H54 (cell line): ENCODE results near the gene BMP4.

ENCODE experiments used
- DNase-seq: peaks from one replicate; pipeline ENCODE4 v3.0.0; 2011; ENCODE audit warnings: low spot score, mixed read lengths; ENCODE audit not compliant: insufficient read length
- FAIRE-seq: peaks from 3 replicates; lab custom pipeline; 2011; peaks lifted over from hg19 to GRCh38; lab: Jason Lieb, UNC
- POLR2A ChIP-seq: IDR thresholded peaks from 2 replicates; pipeline ENCODE4 v1.6.1; 2011; ENCODE audit warnings: low read depth, mild to moderate bottlenecking, low read length

BMP4 gene

DNA sequence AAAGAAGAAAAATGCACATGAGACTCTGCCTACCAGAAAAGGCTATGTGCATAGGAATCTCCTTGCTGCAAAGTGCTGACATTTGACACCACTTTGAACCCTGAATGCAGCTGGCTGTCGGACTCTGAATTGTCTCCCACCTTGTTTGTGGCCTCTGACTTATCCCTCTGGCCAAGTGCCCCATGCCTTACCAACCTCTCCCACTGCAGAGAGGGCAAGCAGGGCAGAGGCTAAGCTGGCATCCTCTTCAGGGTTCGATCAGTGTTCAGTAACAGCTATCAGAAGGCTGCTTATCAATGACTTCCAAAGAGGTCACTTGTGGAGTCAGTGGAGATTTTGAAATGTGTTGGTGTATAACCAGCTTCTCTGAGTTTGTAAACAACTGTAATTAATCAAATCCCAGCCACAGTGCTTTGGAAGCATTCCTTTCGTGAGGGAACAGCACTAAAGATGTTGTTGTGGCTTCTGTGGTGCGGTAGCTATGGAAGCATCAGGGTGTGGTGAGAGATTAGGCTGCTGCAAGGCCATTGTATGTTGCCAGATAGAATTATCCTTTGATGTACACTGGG, 22.6 kb upstream of the BMP4 start:
- TF ChIP-seq POLR2A = no peak
- no peak for FAIRE-seq
- DNase-seq = no peak

DNA sequence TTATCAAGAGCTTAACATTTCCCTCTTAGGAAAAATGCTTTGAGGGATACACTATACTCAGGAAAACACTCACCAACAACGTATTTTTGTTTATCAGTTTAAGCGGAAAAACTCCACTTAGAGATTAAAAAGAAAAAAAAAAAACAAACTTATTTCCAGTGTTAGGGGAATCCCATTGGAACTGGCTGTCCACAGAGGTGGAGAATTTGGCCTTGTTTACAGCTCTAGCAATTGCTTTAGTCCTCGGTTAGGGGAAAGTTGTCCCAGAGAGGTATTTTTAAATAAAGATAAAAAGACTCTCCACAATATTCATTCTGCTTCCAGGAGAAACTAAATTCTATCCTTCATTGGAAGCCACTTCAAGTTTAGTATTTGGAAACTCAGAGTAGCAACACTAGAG, 21.6 kb upstream of the BMP4 start:
- no peak for FAIRE-seq

DNA sequence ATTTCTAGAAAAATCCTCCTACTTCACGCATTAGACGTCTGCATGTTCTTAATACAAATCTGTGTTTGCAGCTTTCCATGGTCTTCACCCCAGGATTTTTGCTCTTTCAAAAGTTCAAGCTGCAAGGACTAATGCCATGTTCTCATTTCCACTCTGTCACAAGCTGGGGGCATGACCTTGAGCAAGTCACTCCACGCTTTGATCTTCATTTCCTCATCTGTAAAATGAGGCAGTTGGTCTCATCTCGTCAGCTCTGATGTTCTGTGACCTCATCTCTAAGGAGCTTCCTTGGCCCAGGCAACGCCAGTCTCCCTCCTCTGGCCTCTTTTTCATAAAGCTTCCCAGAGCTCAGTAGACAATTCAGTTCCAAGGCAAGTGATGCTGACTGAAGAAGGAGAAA, 18.8 kb upstream of the BMP4 start:
- DNase-seq = no peak
- TF ChIP-seq POLR2A = no peak
- no peak for FAIRE-seq

More for the DNA sequence above, 21.6 kb upstream of the BMP4 start:
- no peak for TF ChIP-seq POLR2A
- no peak for DNase-seq

DNA sequence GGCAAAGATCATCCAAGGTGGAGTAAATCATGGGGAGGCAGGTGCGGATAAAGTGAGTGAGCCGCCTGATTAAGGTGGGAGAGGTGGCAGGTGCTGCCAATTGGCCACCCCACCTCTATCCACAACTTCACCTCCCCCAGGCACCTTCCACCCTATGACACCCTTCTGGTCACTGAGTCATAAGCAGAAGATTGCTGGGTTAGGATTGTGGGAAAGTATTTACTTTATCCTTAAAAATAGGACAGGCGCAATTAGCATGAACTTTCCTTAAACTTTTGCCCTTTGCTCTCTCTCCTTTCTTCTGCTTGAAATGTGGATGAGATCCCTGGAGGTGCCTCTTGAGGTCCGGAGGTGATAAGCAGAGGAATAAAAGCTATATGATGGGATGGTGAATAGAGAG, 14.9 kb upstream of the BMP4 start:
- DNase-seq (no peak), FAIRE-seq (no peak)
- TF ChIP-seq POLR2A = no peak

DNA sequence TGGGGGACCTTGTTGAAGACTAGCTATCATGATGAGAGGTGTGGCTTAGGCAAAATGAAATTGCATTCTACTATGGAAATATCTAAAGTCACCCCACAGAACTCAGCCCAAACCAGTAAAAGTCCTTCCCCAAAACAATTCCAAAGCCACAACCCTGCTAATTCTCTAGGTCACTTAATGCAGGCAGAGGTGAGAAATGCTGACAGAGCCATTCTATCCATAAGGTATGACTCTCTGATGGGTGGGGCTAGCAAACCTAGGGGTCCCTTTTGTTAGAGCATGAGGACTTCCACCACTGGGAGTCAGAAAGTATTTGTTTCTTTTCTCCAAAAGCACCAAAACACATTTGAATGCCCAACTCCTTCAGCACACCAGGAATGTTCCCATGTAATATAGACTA, 12.7 kb upstream of the BMP4 start:
- FAIRE-seq = no peak
- DNase-seq = no peak
- no peak for TF ChIP-seq POLR2A

DNA sequence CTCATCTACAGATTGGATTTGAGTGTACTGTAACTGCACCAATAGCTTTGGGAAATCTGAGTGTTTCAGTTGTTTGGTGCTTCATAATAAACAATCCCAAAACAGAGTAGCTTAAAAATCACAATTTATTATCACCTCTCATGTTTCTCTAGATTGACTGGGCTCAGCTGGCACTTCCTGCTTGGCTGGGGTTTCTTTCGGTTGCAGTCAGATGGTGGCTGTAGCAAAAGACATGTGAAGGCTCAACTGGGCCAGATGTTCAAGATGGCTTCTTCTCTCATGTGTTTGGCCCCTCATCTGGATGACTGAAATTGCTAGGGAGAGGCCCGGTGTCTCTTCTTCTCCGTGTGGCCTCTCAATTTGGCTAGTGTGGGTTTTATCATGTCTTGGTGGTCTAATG, 12.1 kb upstream of the BMP4 start:
- TF ChIP-seq POLR2A = no peak
- DNase-seq (no peak), FAIRE-seq (no peak)

DNA sequence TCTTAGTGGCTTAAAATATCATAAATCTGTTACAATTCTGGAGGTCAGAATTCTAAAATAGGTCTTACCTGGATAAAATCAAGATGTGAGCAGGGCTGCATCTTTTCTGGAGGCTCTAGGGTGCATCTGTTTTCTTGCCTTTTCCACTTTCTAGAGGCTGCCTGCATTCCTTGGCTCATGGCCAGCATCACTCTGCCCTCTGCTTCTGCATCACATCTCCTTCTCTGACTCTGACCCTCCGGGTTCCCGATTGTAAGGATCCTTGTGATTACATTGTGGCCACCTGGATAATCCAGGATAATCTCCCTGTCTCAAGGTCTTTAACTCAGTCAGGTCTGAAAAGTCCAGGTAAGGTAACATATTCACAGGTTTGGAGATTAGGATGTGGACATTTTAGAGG, 11.0 kb upstream of the BMP4 start:
- no peak for TF ChIP-seq POLR2A
- DNase-seq (no peak), FAIRE-seq (no peak)

DNA sequence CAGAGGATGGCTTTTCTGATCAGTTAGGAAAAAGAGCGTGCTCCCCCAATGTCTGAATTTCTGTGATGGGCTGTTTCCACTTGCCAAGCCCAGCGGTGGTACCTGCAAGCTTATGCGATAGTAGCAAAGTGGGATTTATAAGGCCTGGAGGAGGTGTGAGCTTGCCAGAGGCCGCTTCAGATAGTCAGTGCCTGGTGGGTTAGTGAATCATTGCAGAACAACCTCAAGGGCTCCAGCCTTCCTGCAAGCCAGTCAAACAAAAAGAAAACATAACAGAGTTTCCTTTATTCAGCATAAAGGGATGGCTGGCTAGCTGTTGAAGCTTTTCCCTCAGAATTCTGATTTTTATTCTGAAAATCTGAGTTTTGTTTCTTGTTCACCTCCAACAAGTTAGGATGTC, 7.6 kb upstream of the BMP4 start:
- no peak for DNase-seq
- no peak for FAIRE-seq
- TF ChIP-seq POLR2A = no peak

DNA sequence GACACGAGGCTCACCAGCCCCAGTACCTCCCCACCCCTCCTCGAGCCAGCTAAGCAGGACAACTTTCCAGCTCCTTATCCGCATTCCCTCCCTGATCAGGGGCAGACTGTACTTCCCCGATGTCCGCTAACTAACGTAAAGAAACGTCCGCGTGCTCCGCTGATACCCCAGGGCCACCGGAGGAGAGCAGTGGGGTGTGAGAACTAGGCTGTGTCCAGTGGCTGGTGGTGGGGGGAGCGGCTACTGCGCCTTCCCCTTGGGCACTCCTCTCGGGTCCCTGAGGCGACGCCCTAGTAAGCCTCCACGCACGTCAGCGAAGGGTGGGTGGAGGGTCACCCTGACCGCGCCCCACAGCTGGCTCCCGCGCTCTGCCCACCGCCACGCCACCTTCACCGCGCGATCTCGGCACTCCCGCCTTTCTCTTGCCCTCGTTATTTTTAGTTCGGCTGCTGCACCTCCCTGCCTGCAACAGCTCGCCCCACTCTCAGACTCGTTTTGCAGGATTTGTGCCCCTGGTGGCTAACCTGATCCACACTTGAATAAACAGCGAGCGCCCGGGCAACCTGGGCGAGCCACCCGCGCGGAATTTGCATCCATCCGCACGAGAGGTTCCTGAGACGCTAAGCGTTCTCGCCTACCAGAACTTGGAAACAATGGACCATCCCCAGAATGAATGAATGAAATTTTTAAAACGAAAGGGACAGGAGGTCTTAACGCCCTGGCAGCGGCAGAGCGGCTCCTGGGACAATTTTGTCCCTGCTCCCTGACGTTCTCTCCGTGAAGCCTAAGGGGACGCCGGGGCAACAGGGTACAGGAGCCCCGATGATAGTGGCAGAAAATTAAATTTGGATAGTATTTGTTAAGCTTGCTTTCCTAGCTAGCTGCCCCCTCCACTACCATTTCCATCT, 6.9 kb upstream of the BMP4 start:
- FAIRE-seq = no peak
- no peak for DNase-seq
- TF ChIP-seq POLR2A = no peak

DNA sequence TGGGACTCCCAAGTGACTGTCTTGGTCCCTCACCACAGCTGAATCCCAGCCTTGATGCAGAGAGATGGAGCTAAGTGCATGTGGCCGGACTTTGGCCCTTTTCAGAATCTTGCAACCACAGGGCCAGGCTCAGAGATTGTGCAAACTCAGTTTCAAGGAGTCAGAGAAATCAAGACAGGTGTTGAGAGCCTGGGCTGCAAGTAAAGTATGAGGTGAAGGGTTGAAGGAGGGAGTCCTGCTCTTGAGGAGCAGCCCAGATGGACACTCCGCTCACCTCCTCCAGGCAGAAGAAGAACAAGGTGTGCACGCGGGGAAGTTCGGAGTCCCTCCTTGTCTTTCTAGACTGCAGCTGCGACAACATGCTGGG, 6.3 kb upstream of the BMP4 start:
- FAIRE-seq = no peak
- no peak for DNase-seq

DNA sequence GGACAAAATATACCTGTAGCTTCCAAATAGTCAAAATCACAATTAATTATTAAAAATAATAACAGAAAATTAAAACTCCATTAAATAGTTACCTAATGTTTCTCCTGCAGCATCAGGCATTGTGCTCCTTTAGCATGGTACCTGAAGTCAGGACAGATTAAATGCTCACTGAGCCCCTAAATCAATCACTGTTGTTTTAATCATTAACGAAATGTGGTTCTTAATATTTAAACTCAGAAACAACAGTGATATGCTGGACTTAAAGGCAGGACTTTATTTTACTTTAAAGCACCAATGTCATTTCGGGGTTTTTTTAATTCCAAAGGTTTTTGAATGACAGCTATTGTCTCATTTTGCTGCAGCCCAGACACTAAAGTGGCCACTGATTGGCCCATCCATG, 2.0 kb upstream of the BMP4 start:
- FAIRE-seq (no peak), DNase-seq (no peak)

More for the DNA sequence above, 6.3 kb upstream of the BMP4 start:
- TF ChIP-seq POLR2A = no peak

DNA sequence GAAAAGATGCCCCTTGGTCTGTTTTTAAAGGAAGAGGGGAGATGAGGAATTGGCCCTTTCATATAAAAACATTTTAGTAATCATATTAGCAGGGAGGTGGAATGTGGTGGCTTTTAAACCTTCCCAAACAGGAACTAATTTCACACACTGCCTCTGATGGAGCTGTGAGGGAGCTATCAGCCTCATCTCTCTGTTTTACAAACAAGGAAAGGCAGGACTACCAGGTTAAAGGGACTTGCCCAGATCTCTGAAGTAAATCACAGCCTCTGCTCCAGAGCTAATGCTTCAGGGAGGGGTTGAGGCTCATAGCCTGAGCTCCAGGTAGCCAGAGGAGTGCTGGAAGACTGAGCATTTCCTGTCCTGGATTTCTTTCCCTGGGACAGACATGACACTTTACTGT, 1.1 kb upstream of the BMP4 start:
- DNase-seq = no peak
- FAIRE-seq = no peak
- no peak for TF ChIP-seq POLR2A

More for the DNA sequence above, 2.0 kb upstream of the BMP4 start:
- no peak for TF ChIP-seq POLR2A

DNA sequence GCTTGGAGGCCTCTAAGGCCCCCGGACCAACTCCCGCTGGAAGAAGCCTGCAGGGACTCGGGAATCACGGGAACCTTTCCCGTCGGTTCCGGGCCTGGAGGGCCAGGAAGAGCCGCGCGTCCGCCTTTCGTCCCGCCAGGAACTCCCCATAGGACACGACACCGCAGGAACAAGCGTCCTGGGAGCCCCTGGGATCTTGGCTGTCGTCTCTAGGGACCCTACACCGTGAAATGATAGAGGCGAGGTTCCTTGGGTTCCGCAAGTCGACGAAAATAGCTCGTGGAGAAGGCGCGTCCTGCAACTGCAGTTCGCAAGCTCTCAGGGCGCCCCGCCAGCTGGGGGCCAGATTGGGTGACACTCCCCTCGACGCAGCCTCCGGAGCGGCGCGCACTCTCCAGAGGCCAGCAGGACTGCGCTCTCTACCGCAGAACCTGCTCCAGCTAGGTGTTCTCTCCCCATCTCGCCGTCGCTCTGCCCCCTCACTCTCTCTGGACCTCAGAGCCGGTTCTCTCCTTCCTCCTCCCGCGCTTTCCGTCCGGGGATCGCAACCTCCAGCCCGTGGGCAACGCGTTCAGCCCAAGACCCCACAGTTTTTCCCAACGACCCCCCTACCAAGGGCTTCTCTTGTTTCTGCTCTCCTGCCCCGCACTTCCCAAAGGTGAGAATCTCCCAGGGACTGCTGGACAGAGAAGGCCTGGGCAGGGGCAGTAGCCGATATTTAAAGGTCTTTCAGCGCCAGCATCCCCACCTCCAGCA, 776 bp downstream of the BMP4 start:
- no peak for DNase-seq
- FAIRE-seq = no peak
- TF ChIP-seq POLR2A = no peak

DNA sequence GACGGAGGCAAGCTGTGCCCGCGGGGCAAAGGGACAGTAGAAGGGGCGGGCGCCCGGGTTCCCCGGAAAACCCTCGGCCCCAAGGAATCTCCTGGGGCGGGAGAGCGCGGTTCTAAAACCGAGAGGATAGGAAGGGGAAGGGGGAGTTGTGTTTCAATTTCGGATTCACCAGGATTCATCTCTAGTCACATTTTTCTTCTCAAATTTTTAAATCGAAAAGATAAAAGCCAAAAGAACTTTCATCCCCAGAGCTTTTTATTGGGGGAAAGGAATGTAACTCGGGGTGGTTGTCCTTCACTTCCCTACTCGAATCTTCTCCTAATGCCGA, 1.4 kb downstream of the BMP4 start:
- DNase-seq (no peak), FAIRE-seq (no peak)
- no peak for TF ChIP-seq POLR2A
